GM12891 (cell line): Measurements from ENCODE around the gene PTPRN2.

Experiments used
- POLR2A ChIP-seq: IDR thresholded peaks from 2 replicates; pipeline ENCODE4 v1.6.1; 2011; ENCODE audit warnings: low read depth, low read length, control low read depth
- POLR2AphosphoS5 ChIP-seq: IDR thresholded peaks from 2 replicates; pipeline ENCODE4 v1.6.1; 2011; ENCODE audit warnings: low read depth, low read length, control low read depth
- TAF1 ChIP-seq: IDR thresholded peaks from 2 replicates; pipeline ENCODE4 v1.6.1; 2011; ENCODE audit warnings: low read depth, low read length, control low read depth

DNA sequence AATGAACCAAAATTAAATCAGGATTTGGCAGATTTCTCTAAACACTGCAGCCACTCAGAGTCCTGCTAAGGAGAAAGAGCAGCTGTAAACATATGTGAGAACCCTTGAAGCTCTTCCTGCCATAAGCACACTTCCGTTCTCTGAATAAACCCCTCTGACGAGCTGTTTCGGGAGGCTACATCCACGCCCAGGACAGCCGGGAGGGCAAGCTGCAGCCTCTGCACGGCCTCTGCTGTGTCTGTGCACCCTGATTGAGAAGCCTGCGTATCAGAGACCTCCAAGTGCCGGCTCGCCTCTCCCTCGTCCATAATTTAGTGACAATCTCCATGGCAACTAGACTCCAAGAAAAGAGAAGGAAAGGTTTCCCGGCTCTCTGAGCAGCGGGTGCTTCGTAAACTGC is 114.4 kb downstream of the PTPRN2 start:
- no peak for TF ChIP-seq POLR2A
- TF ChIP-seq POLR2AphosphoS5, result no peak
- TF ChIP-seq TAF1, result no peak
